22Rv1 (cell line): ENCODE measurements around the gene DIO1.

Experiments used
- CTCF ChIP-seq: fragments of 450-650 bp; IDR thresholded peaks from 2 replicates; pipeline ENCODE4 v1.5.1; 2017; ENCODE audit warnings: mild to moderate bottlenecking
- ZFX ChIP-seq: fragments of 450-650 bp; IDR thresholded peaks from 2 replicates; pipeline ENCODE4 v1.6.1; 2017; ENCODE audit warnings: antibody characterized with exemption, borderline replicate concordance

- TF ChIP-seq CTCF, result no peak
- no peak for TF ChIP-seq ZFX
These were observed 16.0 kb downstream of the DIO1 start for GRCh38 chr1:53909946-53910345.
